Measurements from ENCODE around the gene DPH3. TPM values are rescaled to one million over a fixed set of nuclear protein-coding genes. Genes with fewer than 3 reads are reported as not detected.

The DPH3 gene
- total and polyA plus RNA-seq, 2 experiments from 2014 or later = 36.9 to 51.8 TPM

DNA sequence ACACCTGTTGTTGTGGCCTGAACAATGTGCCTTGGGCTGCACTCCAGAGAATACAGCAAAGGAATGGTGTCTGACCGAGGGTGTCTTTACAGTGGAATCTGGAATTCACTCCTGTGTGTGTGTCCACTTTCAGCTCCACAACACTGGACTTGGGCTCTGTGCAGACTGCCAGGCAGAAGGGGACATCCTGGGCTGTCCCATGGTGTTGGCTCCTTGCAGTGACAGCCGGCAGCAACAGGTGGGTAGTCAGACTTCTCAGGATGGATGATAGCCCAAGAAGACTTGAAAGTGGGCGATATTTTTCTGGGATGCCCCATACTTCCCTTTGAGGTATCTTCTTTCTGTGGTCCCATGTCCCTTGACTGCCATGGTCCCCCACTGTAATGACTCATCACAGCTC lies 45.0 kb downstream of the DPH3 start:
- no peaks in the 10 kb centered on the region for H3K79me2 ChIP-seq
- H3K4me2 ChIP-seq = no peak overlapping the region
- H3K27me3 ChIP-seq = no peaks in the 10 kb centered on the region
- DNase-seq (ENCODE audit: low spot score) = no peak
- H4K20me1 ChIP-seq (ENCODE audit: insufficient read depth, poor library complexity, severe bottlenecking) = no peaks in the 10 kb centered on the region
- no peaks in the 10 kb centered on the region for H3K9me3 ChIP-seq (ENCODE audit: low read depth)
- H3K27ac ChIP-seq = no peak overlapping the region
- H3K36me3 ChIP-seq (replicated peaks; ENCODE audit: insufficient read depth, low read depth) = no peaks in the 10 kb centered on the region
- H3K9me2 ChIP-seq (replicated peaks; ENCODE audit: insufficient read depth) = no peaks in the 10 kb centered on the region
- no peak overlapping the region for H2AFZ ChIP-seq
- no peak for TF ChIP-seq EZH2 (IDR thresholded peaks at IDR 0.05; ENCODE audit: borderline replicate concordance)
- TF ChIP-seq, protein P1, sequence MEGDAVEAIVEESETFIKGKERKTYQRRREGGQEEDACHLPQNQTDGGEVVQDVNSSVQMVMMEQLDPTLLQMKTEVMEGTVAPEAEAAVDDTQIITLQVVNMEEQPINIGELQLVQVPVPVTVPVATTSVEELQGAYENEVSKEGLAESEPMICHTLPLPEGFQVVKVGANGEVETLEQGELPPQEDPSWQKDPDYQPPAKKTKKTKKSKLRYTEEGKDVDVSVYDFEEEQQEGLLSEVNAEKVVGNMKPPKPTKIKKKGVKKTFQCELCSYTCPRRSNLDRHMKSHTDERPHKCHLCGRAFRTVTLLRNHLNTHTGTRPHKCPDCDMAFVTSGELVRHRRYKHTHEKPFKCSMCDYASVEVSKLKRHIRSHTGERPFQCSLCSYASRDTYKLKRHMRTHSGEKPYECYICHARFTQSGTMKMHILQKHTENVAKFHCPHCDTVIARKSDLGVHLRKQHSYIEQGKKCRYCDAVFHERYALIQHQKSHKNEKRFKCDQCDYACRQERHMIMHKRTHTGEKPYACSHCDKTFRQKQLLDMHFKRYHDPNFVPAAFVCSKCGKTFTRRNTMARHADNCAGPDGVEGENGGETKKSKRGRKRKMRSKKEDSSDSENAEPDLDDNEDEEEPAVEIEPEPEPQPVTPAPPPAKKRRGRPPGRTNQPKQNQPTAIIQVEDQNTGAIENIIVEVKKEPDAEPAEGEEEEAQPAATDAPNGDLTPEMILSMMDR (IDR thresholded peaks at IDR 0.05; ENCODE audit: poor library complexity) = no peak
- no peak for TF ChIP-seq EZH2phosphoT487 (IDR thresholded peaks at IDR 0.05; ENCODE audit: low read depth, severe bottlenecking, unreplicated experiment)
- WGBS (ENCODE audit: low lambda C conversion rate, missing lambda C conversion rate) = 90% methylated on average over 3 of the region's 3 CpGs
- H3K4me1 ChIP-seq (ENCODE audit: insufficient read depth) = peaks cover 4% of the 10 kb centered on the region
- no peak overlapping the region for H3K4me3 ChIP-seq

DNA sequence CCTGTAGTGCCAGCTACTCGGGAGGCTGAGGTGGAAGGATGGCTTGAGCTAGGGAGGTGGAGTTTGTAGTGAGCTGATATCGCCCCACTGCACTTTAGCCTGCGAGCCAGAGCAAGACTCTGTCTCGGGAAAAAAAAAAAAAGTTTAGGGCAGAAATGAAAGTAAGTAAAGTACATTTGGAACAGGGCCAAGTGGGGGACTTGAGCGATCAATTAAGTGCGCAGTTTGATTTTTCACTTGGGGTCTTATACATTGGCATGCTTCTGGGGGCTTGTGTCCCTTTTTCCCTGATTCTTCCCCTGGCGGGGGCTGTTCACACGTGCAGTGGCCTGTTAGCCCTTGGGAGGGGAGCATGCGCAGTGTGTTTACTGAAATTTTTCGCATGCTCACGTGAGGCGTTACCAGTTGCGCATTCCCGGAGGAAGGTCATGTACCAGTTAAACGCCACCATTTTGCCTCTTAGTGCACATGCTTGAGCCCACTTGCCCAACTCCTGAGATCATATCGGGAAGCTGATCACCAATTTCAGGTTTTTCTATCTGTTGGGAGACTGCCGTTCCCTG lies 48.3 kb downstream of the DPH3 start:
- DNase-seq (ENCODE audit: low spot score) = no peak
- Histone ChIP-seq H3K9me2 (replicated peaks; ENCODE audit: insufficient read depth) (no peaks in the 10 kb centered on the region), H2AFZ (no peak overlapping the region), H3K9me3 (ENCODE audit: low read depth) (no peaks in the 10 kb centered on the region), H3K27me3 (no peaks in the 10 kb centered on the region), H3K4me3 (no peak overlapping the region), H3K4me2 (no peak overlapping the region), H3K27ac (no peak overlapping the region), H4K20me1 (ENCODE audit: insufficient read depth, poor library complexity, severe bottlenecking) (no peaks in the 10 kb centered on the region), H3K79me2 (no peaks in the 10 kb centered on the region), H3K36me3 (replicated peaks; ENCODE audit: insufficient read depth, low read depth) (no peaks in the 10 kb centered on the region), H3K4me1 (ENCODE audit: insufficient read depth) (peaks cover 4% of the 10 kb centered on the region)
- 90% methylated on average over 17 of the region's 17 CpGs for WGBS (ENCODE audit: low lambda C conversion rate, missing lambda C conversion rate)
- TF ChIP-seq, protein P1 (IDR thresholded peaks at IDR 0.05; ENCODE audit: poor library complexity) = no peak
- no peak for TF ChIP-seq EZH2phosphoT487 (IDR thresholded peaks at IDR 0.05; ENCODE audit: low read depth, severe bottlenecking, unreplicated experiment)
- no peak for TF ChIP-seq EZH2 (IDR thresholded peaks at IDR 0.05; ENCODE audit: borderline replicate concordance)

DNA sequence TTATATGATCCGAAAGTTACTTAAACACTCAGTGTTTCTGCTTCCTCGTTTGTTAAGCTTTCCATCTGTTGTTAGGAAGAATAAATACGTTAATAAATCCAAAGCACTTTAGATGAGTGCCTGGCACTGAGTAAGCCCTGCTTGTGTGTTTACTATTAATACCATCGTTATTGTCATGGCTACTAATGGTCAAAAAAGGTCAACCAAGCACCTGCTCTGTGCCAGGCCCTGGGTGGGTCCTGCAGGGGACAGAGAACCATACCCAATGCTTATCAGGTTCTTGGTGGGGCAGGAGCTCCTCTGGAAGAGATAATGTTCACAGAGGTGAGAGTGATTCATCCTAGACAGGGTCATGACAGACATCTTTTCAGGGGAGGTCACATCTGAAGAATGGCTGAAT lies 50.4 kb downstream of the DPH3 start:
- H3K4me1 ChIP-seq (ENCODE audit: insufficient read depth) = peaks cover 4% of the 10 kb centered on the region
- no peaks in the 10 kb centered on the region for H3K27me3 ChIP-seq
- 76% methylated on average over 4 of the region's 4 CpGs for WGBS (ENCODE audit: low lambda C conversion rate, missing lambda C conversion rate)
- no peaks in the 10 kb centered on the region for H3K9me2 ChIP-seq (replicated peaks; ENCODE audit: insufficient read depth)
- no peak overlapping the region for H3K27ac ChIP-seq
- H3K4me3 ChIP-seq = no peak overlapping the region
- no peak overlapping the region for H3K4me2 ChIP-seq
- H4K20me1 ChIP-seq (ENCODE audit: insufficient read depth, poor library complexity, severe bottlenecking) = no peaks in the 10 kb centered on the region
- no peak for DNase-seq (ENCODE audit: low spot score)
- no peaks in the 10 kb centered on the region for H3K36me3 ChIP-seq (replicated peaks; ENCODE audit: insufficient read depth, low read depth)
- H3K79me2 ChIP-seq = no peaks in the 10 kb centered on the region
- no peak overlapping the region for H2AFZ ChIP-seq
- H3K9me3 ChIP-seq (ENCODE audit: low read depth) = no peaks in the 10 kb centered on the region
- TF ChIP-seq, protein P1 (IDR thresholded peaks at IDR 0.05; ENCODE audit: poor library complexity) = no peak
- TF ChIP-seq EZH2 (IDR thresholded peaks at IDR 0.05; ENCODE audit: borderline replicate concordance) (no peak), EZH2phosphoT487 (IDR thresholded peaks at IDR 0.05; ENCODE audit: low read depth, severe bottlenecking, unreplicated experiment) (no peak)
